HG02884 (cell line): ENCODE measurements around the gene ATF7IP2.

Source experiments
- ATAC-seq: cut with Tn5 transposase; IDR thresholded peaks from one replicate; pipeline ENCODE4 v1.9.1; 2021; ENCODE audit warnings: mild to moderate bottlenecking, moderate library complexity; ENCODE audit not compliant: unreplicated experiment

Gene ATF7IP2

GRCh38 chr16:10509534-10510025, 123.7 kb downstream of the ATF7IP2 start:
- ATAC-seq = peak; percentile 84

GRCh38 chr16:10510279-10510678, 124.4 kb downstream of the ATF7IP2 start:
- no peak for ATAC-seq

GRCh38 chr16:10511829-10512228, 126.0 kb downstream of the ATF7IP2 start:
- ATAC-seq = no peak

GRCh38 chr16:10514369-10515055, 128.7 kb downstream of the ATF7IP2 start:
- ATAC-seq = no peak

- no peak for ATAC-seq
Measured at GRCh38 chr16:10517868-10518267, 132.0 kb downstream of the ATF7IP2 start.

GRCh38 chr16:10518479-10519041, 132.7 kb downstream of the ATF7IP2 start:
- ATAC-seq = no peak

- no peak for ATAC-seq
Measured at GRCh38 chr16:10519297-10519696, 133.4 kb downstream of the ATF7IP2 start.

GRCh38 chr16:10519929-10520868, 134.3 kb downstream of the ATF7IP2 start:
- ATAC-seq = no peak

- no peak for ATAC-seq
Measured at GRCh38 chr16:10520869-10521578, 135.2 kb downstream of the ATF7IP2 start.

GRCh38 chr16:10521681-10522274, 135.9 kb downstream of the ATF7IP2 start:
- ATAC-seq = no peak

GRCh38 chr16:10522966-10523365, 137.1 kb downstream of the ATF7IP2 start:
- no peak for ATAC-seq

GRCh38 chr16:10525214-10525825, 139.5 kb downstream of the ATF7IP2 start:
- no peak for ATAC-seq

- ATAC-seq = no peak
Measured at GRCh38 chr16:10526962-10527361, 141.1 kb downstream of the ATF7IP2 start.

- no peak for ATAC-seq
Measured at GRCh38 chr16:10528635-10529034, 142.8 kb downstream of the ATF7IP2 start.

GRCh38 chr16:10529895-10530669, 144.2 kb downstream of the ATF7IP2 start:
- no peak for ATAC-seq

- no peak for ATAC-seq
Measured at GRCh38 chr16:10530685-10531084, 144.8 kb downstream of the ATF7IP2 start.

- no peak for ATAC-seq
Measured at GRCh38 chr16:10531582-10531981, 145.7 kb downstream of the ATF7IP2 start.
